ENCODE data around the gene LRRC32. TPM values are rescaled to one million over a fixed set of nuclear protein-coding genes. Genes with fewer than 3 reads are reported as not detected.

LRRC32 gene
- polyA plus RNA-seq, 1 donor from 2014 or later: not detected

DNA sequence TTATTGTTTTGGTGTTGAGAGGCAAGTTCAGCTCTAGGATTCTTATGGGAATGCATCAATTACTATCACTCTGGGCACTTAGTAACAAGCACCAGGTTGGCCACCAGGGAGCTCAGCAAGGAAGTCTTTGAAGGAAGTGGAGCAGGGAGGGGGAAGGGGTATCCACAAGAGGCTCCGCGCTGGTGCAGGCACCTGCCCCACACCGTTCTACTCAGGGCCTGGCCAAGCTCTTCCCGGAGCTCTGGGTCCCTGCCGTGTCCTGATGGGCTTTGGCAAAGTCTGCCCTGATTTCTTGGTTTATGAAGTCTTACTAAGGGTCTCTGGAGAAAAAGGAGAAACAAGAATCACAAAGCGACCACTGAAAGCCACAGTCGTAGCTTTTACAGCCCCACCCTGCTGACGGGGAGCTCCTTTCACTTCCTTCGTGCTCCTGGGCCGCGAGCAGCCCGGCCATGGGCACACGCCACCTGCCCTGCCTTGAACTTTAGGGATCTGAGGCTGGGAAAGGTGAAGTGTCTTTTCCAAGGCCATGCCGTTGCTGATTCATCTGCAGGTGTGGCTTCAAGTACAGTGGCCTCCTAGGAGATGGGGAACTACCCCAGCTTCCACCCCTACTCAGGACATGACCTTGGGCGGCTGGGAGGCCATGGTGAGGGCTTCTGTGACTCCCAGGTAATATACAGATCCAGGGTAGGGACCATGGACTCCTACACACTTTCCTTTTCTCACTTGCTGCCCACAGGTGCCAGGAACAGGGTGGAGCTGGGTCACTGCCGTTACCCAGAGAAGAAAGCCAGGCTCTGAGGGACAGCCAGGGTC is 15.9 kb upstream of the LRRC32 start:
- no peak overlapping the region for H3K27ac ChIP-seq (ENCODE audit: low read length)
- H3K9me2 ChIP-seq (ENCODE audit: insufficient read depth, low read length): no peaks in the 10 kb centered on the region
- no peak overlapping the region for H2AFZ ChIP-seq (ENCODE audit: low read depth, low read length)
- TF ChIP-seq MXI1 (conservative IDR thresholded peaks at IDR 0.05; ENCODE audit: poor library complexity, severe bottlenecking): no peak
- H3K4me3 ChIP-seq (ENCODE audit: low read length): no peak overlapping the region
- no peaks in the 10 kb centered on the region for H3K36me3 ChIP-seq (ENCODE audit: insufficient read depth, low read length)
- no peaks in the 10 kb centered on the region for H3F3A ChIP-seq (ENCODE audit: insufficient read depth, low read length, poor library complexity, severe bottlenecking)
- no peaks in the 10 kb centered on the region for H3K79me2 ChIP-seq (replicated peaks; ENCODE audit: insufficient read depth, low read length)
- no peaks in the 10 kb centered on the region for H3K27me3 ChIP-seq (ENCODE audit: insufficient read depth, low read depth, low read length)
- no peak overlapping the region for H3K9ac ChIP-seq (ENCODE audit: low read length)
- H4K20me1 ChIP-seq (ENCODE audit: insufficient read depth): no peaks in the 10 kb centered on the region
- H3K9me3 ChIP-seq (ENCODE audit: low read length): no peaks in the 10 kb centered on the region
- no peak overlapping the region for H3K4me2 ChIP-seq (ENCODE audit: low read length)

DNA sequence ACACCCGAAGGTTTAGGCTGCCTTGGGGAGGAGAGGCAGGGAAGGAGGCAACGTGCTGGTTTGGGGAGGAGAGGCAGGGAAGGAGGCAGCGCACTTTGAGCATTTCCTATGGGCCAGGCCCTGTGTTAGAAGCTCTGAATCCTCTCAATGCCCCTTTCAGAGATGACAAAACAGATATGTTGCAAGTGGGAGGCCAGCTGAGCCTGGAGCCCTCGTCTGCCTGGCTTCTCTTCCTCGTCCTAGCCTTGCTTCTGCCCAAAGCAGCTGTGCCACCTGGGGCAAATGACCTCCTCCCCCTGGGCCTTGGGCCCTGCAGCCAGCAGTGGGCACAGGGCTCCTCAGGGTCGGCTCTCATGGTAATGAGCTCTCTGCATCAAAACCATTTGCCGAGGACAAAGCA is 15.3 kb upstream of the LRRC32 start:
- Histone ChIP-seq H3K9me3 (ENCODE audit: low read length) (no peaks in the 10 kb centered on the region), H3K4me2 (ENCODE audit: low read length) (no peak overlapping the region), H3K27ac (ENCODE audit: low read length) (no peak overlapping the region), H4K20me1 (ENCODE audit: insufficient read depth) (no peaks in the 10 kb centered on the region), H3K36me3 (ENCODE audit: insufficient read depth, low read length) (no peaks in the 10 kb centered on the region), H3K9ac (ENCODE audit: low read length) (no peak overlapping the region), H3K9me2 (ENCODE audit: insufficient read depth, low read length) (no peaks in the 10 kb centered on the region), H2AFZ (ENCODE audit: low read depth, low read length) (no peak overlapping the region), H3K27me3 (ENCODE audit: insufficient read depth, low read depth, low read length) (no peaks in the 10 kb centered on the region), H3K4me3 (ENCODE audit: low read length) (no peak overlapping the region), H3F3A (ENCODE audit: insufficient read depth, low read length, poor library complexity, severe bottlenecking) (no peaks in the 10 kb centered on the region), H3K79me2 (replicated peaks; ENCODE audit: insufficient read depth, low read length) (no peaks in the 10 kb centered on the region)
- TF ChIP-seq EP300 (conservative IDR thresholded peaks at IDR 0.05; ENCODE audit: poor library complexity, severe bottlenecking): no peak

DNA sequence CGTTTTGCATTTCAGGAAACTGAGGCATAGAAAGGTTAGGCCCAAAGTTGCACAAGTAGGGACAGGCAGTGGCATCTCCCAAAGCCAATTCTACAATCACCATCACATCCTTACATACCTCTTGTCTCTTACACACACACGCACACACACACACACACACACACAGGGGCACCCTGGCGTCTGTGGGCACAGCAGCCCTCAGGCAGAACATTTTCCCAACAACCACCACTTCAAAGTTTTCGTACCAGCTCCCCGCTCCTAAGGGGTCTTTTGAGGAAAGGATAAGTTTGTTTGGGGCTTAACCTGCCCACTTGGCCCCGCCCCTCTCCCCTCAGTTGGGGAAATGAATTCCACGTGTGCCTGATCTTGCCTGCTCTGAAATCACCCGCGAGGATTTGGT is 14.7 kb upstream of the LRRC32 start:
- no peak overlapping the region for H3K27ac ChIP-seq (ENCODE audit: low read length)
- H3K36me3 ChIP-seq (ENCODE audit: insufficient read depth, low read length): no peaks in the 10 kb centered on the region
- H3K4me3 ChIP-seq (ENCODE audit: low read length): no peak overlapping the region
- H3K9me2 ChIP-seq (ENCODE audit: insufficient read depth, low read length): no peaks in the 10 kb centered on the region
- no peaks in the 10 kb centered on the region for H3K79me2 ChIP-seq (replicated peaks; ENCODE audit: insufficient read depth, low read length)
- no peaks in the 10 kb centered on the region for H4K20me1 ChIP-seq (ENCODE audit: insufficient read depth)
- no peak overlapping the region for H3K4me2 ChIP-seq (ENCODE audit: low read length)
- no peak overlapping the region for H2AFZ ChIP-seq (ENCODE audit: low read depth, low read length)
- H3K9me3 ChIP-seq (ENCODE audit: low read length): no peaks in the 10 kb centered on the region
- no peak overlapping the region for H3K9ac ChIP-seq (ENCODE audit: low read length)
- H3F3A ChIP-seq (ENCODE audit: insufficient read depth, low read length, poor library complexity, severe bottlenecking): no peaks in the 10 kb centered on the region
- H3K27me3 ChIP-seq (ENCODE audit: insufficient read depth, low read depth, low read length): no peaks in the 10 kb centered on the region
- TF ChIP-seq EP300 (conservative IDR thresholded peaks at IDR 0.05; ENCODE audit: poor library complexity, severe bottlenecking) (no peak), TAF1 (IDR thresholded peaks at IDR 0.05; ENCODE audit: low read depth) (no peak), SMC3 (conservative IDR thresholded peaks at IDR 0.05; ENCODE audit: poor library complexity) (no peak), POLR2AphosphoS5 (IDR thresholded peaks at IDR 0.05) (no peak), RAD21 (conservative IDR thresholded peaks at IDR 0.05) (no peak), EZH2 (IDR thresholded peaks at IDR 0.05; ENCODE audit: borderline replicate concordance, insufficient read depth, low read length, poor library complexity, severe bottlenecking) (no peak)
- TF ChIP-seq, protein P1, sequence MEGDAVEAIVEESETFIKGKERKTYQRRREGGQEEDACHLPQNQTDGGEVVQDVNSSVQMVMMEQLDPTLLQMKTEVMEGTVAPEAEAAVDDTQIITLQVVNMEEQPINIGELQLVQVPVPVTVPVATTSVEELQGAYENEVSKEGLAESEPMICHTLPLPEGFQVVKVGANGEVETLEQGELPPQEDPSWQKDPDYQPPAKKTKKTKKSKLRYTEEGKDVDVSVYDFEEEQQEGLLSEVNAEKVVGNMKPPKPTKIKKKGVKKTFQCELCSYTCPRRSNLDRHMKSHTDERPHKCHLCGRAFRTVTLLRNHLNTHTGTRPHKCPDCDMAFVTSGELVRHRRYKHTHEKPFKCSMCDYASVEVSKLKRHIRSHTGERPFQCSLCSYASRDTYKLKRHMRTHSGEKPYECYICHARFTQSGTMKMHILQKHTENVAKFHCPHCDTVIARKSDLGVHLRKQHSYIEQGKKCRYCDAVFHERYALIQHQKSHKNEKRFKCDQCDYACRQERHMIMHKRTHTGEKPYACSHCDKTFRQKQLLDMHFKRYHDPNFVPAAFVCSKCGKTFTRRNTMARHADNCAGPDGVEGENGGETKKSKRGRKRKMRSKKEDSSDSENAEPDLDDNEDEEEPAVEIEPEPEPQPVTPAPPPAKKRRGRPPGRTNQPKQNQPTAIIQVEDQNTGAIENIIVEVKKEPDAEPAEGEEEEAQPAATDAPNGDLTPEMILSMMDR (IDR thresholded peaks at IDR 0.05; ENCODE audit: poor library complexity, severe bottlenecking): no peak
- TF ChIP-seq, protein P2, sequence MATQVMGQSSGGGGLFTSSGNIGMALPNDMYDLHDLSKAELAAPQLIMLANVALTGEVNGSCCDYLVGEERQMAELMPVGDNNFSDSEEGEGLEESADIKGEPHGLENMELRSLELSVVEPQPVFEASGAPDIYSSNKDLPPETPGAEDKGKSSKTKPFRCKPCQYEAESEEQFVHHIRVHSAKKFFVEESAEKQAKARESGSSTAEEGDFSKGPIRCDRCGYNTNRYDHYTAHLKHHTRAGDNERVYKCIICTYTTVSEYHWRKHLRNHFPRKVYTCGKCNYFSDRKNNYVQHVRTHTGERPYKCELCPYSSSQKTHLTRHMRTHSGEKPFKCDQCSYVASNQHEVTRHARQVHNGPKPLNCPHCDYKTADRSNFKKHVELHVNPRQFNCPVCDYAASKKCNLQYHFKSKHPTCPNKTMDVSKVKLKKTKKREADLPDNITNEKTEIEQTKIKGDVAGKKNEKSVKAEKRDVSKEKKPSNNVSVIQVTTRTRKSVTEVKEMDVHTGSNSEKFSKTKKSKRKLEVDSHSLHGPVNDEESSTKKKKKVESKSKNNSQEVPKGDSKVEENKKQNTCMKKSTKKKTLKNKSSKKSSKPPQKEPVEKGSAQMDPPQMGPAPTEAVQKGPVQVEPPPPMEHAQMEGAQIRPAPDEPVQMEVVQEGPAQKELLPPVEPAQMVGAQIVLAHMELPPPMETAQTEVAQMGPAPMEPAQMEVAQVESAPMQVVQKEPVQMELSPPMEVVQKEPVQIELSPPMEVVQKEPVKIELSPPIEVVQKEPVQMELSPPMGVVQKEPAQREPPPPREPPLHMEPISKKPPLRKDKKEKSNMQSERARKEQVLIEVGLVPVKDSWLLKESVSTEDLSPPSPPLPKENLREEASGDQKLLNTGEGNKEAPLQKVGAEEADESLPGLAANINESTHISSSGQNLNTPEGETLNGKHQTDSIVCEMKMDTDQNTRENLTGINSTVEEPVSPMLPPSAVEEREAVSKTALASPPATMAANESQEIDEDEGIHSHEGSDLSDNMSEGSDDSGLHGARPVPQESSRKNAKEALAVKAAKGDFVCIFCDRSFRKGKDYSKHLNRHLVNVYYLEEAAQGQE (IDR thresholded peaks at IDR 0.05; ENCODE audit: borderline replicate concordance): no peak

All from neural cell (in vitro differentiated cells).